Cardiac muscle cell (in vitro differentiated cells and primary cell): ENCODE results near the gene CNN1. TPM values are rescaled to one million over a fixed set of nuclear protein-coding genes. Genes with fewer than 3 reads are reported as not detected.
A peak's percentile ranks its signal among the peaks of the same experiment; 100 is the strongest.

Source experiments
- DNase-seq, 2 donors: peaks; one replicate each; pipeline versions ENCODE4 v3.0.0 to v3.0.0-alpha.2; 2010 to 2017; ENCODE audit warnings: low read depth in 1 of 2, low spot score in 1 of 2
- H3K27ac ChIP-seq: fragments of 200-600 bp; sonication (generic); 2 replicates; pipeline ENCODE4 v1.5.1; 2016
- H3K27me3 ChIP-seq: fragments of 200-600 bp; sonication (generic); 2 replicates; pipeline ENCODE4 v1.6.0; 2016; ENCODE audit warnings: control low read depth
- H3K36me3 ChIP-seq: fragments of 200-600 bp; sonication (generic); 2 replicates; pipeline ENCODE4 v1.5.1; 2016; ENCODE audit warnings: control low read depth
- H3K4me1 ChIP-seq: fragments of 200-600 bp; sonication (generic); 2 replicates; pipeline ENCODE4 v1.8.1; 2017; ENCODE audit warnings: low read depth, mild to moderate bottlenecking, mixed run types
- H3K4me3 ChIP-seq: fragments of 200-600 bp; sonication (generic); 2 replicates; pipeline ENCODE4 v1.5.1; 2016; ENCODE audit warnings: mild to moderate bottlenecking
- H3K9me3 ChIP-seq: fragments of 200-600 bp; sonication (generic); 2 replicates; pipeline ENCODE4 v1.5.1; 2017; ENCODE audit warnings: low read depth, mild to moderate bottlenecking, control low read depth
- polyA plus RNA-seq: library from polyadenylated mRNA; unstranded; fragments of >200 nt; fragmentation: Nextera tagmentation; extraction: Ambion mirVana; gene quantifications from 2 replicates; pipeline ENCODE4 v1.2.1, GENCODE V29; 2016
- total RNA-seq: library from RNA; depleted of rRNA; stranded (reverse); fragments of >200 nt; gene quantifications from 2 replicates; pipeline ENCODE4 v1.2.3, GENCODE V29; 2016
- TF ChIP-seq, protein P1 (sequence below): IDR thresholded peaks from 2 replicates; pipeline ENCODE4 v1.5.1; 2012; ENCODE audit warnings: low read depth, mild to moderate bottlenecking, low read length

The CNN1 gene
- total and polyA plus RNA-seq, 2 experiments from 2014 or later: 288 to 388 TPM

GRCh38 chr19:11505504-11506100 lies 33.0 kb upstream of the CNN1 start, which contains the start of gene ZNF653:
Gene ZNF653, minus strand, starts transcription at chr19:11505839. Its CDS starts 53 bp downstream, at chr19:11505786.
- TF ChIP-seq, protein P1, sequence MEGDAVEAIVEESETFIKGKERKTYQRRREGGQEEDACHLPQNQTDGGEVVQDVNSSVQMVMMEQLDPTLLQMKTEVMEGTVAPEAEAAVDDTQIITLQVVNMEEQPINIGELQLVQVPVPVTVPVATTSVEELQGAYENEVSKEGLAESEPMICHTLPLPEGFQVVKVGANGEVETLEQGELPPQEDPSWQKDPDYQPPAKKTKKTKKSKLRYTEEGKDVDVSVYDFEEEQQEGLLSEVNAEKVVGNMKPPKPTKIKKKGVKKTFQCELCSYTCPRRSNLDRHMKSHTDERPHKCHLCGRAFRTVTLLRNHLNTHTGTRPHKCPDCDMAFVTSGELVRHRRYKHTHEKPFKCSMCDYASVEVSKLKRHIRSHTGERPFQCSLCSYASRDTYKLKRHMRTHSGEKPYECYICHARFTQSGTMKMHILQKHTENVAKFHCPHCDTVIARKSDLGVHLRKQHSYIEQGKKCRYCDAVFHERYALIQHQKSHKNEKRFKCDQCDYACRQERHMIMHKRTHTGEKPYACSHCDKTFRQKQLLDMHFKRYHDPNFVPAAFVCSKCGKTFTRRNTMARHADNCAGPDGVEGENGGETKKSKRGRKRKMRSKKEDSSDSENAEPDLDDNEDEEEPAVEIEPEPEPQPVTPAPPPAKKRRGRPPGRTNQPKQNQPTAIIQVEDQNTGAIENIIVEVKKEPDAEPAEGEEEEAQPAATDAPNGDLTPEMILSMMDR: no peak
- DNase-seq: peak; percentile 96 to 97
- Histone ChIP-seq H3K36me3 (no peaks in the 10 kb centered on the region), H3K27me3 (no peaks in the 10 kb centered on the region), H3K27ac (peak within 1 kb of the TSS; percentile 96), H3K4me3 (peak within 1 kb of the TSS; percentile 87), H3K4me1 (peaks cover 4% of the 10 kb centered on the region), H3K9me3 (no peaks in the 10 kb centered on the region)

GRCh38 chr19:11506101-11506555 lies 32.5 kb upstream of the CNN1 start:
- DNase-seq: no peak
- Histone ChIP-seq H3K27ac (peak overlapping the region; percentile 96), H3K36me3 (no peaks in the 10 kb centered on the region)

DNA sequence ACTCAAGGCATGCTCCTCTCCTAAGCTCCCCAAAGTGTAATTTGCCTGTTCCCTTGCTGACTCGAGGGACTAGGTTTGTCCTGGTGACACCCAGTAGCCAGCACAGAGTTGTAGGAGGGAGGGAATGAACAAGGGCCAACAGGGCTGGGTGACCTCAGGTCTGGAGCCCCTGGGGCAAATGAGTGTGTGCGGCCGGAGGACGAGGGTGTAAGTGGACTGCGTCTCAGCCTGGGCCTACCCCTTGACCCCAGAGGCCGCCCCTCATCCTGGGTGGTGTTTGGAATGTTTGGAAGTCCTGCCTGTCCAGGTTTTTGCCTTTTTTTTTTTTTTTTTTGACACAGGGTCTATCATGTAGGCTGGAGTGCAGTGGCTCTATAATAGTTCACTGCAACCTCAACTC lies 31.7 kb upstream of the CNN1 start:
- Histone ChIP-seq H3K9me3 (no peaks in the 10 kb centered on the region), H3K27me3 (no peaks in the 10 kb centered on the region), H3K4me3 (no peak overlapping the region), H3K36me3 (no peaks in the 10 kb centered on the region), H3K4me1 (peaks cover 4% of the 10 kb centered on the region), H3K27ac (no peak overlapping the region)
- DNase-seq: no peak
- TF ChIP-seq, protein P1: no peak

More at GRCh38 chr19:11506101-11506555, 32.5 kb upstream of the CNN1 start:
- Histone ChIP-seq H3K4me1 (peaks cover 4% of the 10 kb centered on the region), H3K9me3 (no peaks in the 10 kb centered on the region), H3K4me3 (peak overlapping the region; percentile 87), H3K27me3 (no peaks in the 10 kb centered on the region)
- TF ChIP-seq, protein P1: no peak

DNA sequence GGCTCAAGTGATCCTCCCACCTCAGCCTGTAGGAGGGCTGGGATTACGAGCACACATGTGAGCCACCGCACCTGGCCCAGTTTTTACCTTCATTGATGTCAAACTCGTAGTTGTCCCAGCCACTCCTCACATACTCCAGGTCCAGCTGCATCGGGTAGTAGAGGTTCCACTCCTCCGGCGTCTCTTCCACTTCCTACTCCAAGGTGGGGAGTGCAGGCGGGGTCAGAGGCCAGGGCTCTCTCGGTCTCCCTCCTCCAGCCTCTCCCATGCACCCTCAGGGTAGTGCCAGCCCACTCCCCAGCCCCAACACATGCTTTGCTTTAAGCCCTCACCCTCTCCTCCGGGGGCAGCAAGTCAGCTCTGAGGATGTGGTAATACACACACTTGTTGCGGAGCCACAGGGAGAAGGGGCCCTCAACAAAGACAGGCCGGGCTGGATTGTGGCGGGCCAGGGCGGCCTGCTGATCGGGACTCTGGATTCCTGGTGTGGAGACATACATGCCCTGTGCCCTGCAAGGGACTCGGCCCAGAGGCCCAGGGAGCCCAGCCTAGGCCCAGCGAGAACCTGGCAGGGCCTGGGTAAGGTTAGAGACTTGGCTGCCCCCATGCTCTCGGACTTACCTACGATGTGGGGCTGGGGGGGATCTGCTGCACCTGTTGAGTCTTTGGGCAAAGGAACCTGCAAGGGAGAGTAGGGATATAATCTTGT lies 31.1 kb upstream of the CNN1 start:
- DNase-seq: no peak
- no peak overlapping the region for H3K27ac ChIP-seq
- H3K9me3 ChIP-seq: no peaks in the 10 kb centered on the region
- H3K36me3 ChIP-seq: peaks cover 4% of the 10 kb centered on the region
- H3K27me3 ChIP-seq: no peaks in the 10 kb centered on the region
- H3K4me1 ChIP-seq: peaks cover 4% of the 10 kb centered on the region
- TF ChIP-seq, protein P1: no peak
- no peak overlapping the region for H3K4me3 ChIP-seq

DNA sequence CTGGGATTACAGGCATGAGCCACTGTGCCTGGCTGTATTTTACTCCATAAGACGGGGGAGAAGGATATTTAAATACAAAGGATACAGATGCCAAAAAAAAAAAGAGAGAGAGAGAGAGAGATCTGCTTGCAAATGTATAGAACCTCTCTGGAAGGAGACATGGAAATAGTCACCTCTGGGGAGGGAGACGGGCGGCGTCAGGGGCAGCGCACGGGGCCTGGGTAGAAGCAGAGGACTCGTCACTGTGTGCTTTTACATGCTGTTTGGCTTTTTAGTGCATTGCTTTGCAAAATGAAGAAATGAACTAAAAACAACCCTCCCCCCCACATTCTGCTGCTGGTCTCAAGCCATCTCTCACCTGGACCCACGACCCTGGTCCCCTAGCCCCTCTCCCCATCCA lies 28.2 kb upstream of the CNN1 start:
- Histone ChIP-seq H3K4me3 (no peak overlapping the region), H3K36me3 (peaks cover 4% of the 10 kb centered on the region), H3K27ac (no peak overlapping the region), H3K27me3 (no peaks in the 10 kb centered on the region), H3K9me3 (no peaks in the 10 kb centered on the region), H3K4me1 (no peaks in the 10 kb centered on the region)
- TF ChIP-seq, protein P1: no peak
- DNase-seq: no peak
